Small intestine (tissue), 7 donors: Measurements from ENCODE around the gene DENND4A. TPM values are rescaled to one million over a fixed set of nuclear protein-coding genes. Genes with fewer than 3 reads are reported as not detected.

Source experiments
- DNase-seq, 2 donors: peaks; one replicate each; pipeline versions ENCODE4 v3.0.0 to v3.0.0-alpha.2; 2013
- FAIRE-seq: peaks from 2 replicates; lab custom pipeline; 2012; peaks lifted over from hg19 to GRCh38; lab: Jason Lieb, UNC
- H3K27ac ChIP-seq, 3 donors: one replicate each; pipeline ENCODE4 v1.5.1; 2013; ENCODE audit warnings: low read length in 2 of 3, mild to moderate bottlenecking in 2 of 3, control low read depth in 1 of 3, inconsistent platforms in 1 of 3, low read depth in 1 of 3, moderate library complexity in 1 of 3
- H3K27me3 ChIP-seq, 3 donors: one replicate each; pipeline ENCODE4 v1.6.1; 2013; ENCODE audit warnings: low read length in 3 of 3, inconsistent platforms in 1 of 3; ENCODE audit not compliant: control insufficient read depth in 3 of 3, insufficient read depth in 3 of 3
- H3K36me3 ChIP-seq, 3 donors: one replicate each; pipeline ENCODE4 v1.6.1; 2013; ENCODE audit warnings: low read length in 3 of 3, inconsistent platforms in 1 of 3, low read depth in 1 of 3, mild to moderate bottlenecking in 1 of 3, moderate library complexity in 1 of 3; ENCODE audit not compliant: control insufficient read depth in 3 of 3, insufficient read depth in 2 of 3
- H3K4me1 ChIP-seq, 3 donors: one replicate each; pipeline ENCODE4 v1.6.1; 2013; ENCODE audit warnings: low read length in 2 of 3, inconsistent platforms in 1 of 3, low read depth in 1 of 3, mild to moderate bottlenecking in 1 of 3, moderate library complexity in 1 of 3; ENCODE audit not compliant: control insufficient read depth in 3 of 3, insufficient read depth in 2 of 3
- H3K4me3 ChIP-seq, 3 donors: one replicate each; pipeline ENCODE4 v1.5.1; 2013; ENCODE audit warnings: low read length in 3 of 3, control low read depth in 1 of 3, inconsistent platforms in 1 of 3, low read depth in 1 of 3, mild to moderate bottlenecking in 1 of 3, moderate library complexity in 1 of 3
- H3K9me3 ChIP-seq, 2 donors: one replicate each; pipeline ENCODE4 v1.6.1; 2013; ENCODE audit warnings: low read depth in 1 of 2, low read length in 1 of 2; ENCODE audit not compliant: control insufficient read depth in 2 of 2, insufficient read depth in 1 of 2
- WGBS, 3 donors: extraction: QIAGEN DNeasy Blood & Tissue Kit; methylation state at CpG; one replicate each; pipeline ENCODE4 v1.1.7; 2013; 5-methylcytosine and 5-hydroxymethylcytosine counted together
- polyA plus RNA-seq, 4 donors: library from polyadenylated mRNA; stranded (reverse) in 3 of 4; unstranded in 1 of 4; fragments of 200-250 nt in 3 of 4; fragments of 120-200 nt in 1 of 4; gene quantifications; one replicate each; pipeline versions ENCODE4 v1.2.1 to v1.2.3, GENCODE V29; 2013
- donor health status: healthy with polysubstance abuse.
- donor health status: control.
- donor health status: control.
- donor health status: Bipolar disorder and iron deficiency.
- donor health status: healthy.

The DENND4A gene
- polyA plus RNA-seq, 4 donors: 2.4 to 25.5 (median 6.6) TPM

GRCh38 chr15:65632780-65633375 lies 159.2 kb downstream of the DENND4A start:
- DNase-seq: no peak
- H3K9me3 ChIP-seq: no peaks in the 10 kb centered on the region
- H3K4me3 ChIP-seq: no peak overlapping the region
- H3K27ac ChIP-seq: no peak overlapping the region
- H3K4me1 ChIP-seq: no peaks in the 10 kb centered on the region
- H3K27me3 ChIP-seq: no peaks in the 10 kb centered on the region
- no peaks in the 10 kb centered on the region for H3K36me3 ChIP-seq
- WGBS, 3 donors: 70 to 86% (median 76%) methylated on average over 4 of the region's 4 CpGs
- FAIRE-seq: no peak

GRCh38 chr15:65631503-65631902 lies 160.6 kb downstream of the DENND4A start:
- H3K36me3 ChIP-seq: no peaks in the 10 kb centered on the region
- no peak overlapping the region for H3K4me3 ChIP-seq
- no peaks in the 10 kb centered on the region for H3K27me3 ChIP-seq
- no peak for FAIRE-seq
- WGBS, 3 donors: 66 to 94% (median 84%) methylated on average over 6 of the region's 6 CpGs
- H3K9me3 ChIP-seq: no peaks in the 10 kb centered on the region
- no peak overlapping the region for H3K27ac ChIP-seq
- H3K4me1 ChIP-seq: no peaks in the 10 kb centered on the region
- DNase-seq: no peak

DNA sequence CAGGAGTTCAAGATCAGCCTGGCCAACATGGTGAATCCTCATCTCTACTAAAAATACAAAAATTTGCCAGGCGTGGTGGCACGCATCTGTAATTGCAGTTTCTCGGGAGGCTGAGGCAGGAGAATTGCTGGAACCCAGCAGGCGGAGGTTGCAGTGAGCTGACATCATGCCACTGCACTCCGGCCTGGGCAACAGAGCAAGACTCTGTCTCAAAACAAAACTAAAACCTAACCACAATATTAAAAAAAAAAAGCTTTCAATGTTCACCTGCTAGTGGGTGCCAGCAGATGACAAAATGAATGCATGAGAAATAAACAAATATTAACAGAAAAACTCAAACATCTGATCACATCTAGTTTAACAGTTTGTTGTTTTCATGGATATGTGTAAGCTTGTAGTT lies 161.3 kb downstream of the DENND4A start:
- no peak for FAIRE-seq
- Histone ChIP-seq H3K4me1 (no peaks in the 10 kb centered on the region), H3K9me3 (no peaks in the 10 kb centered on the region), H3K36me3 (peaks cover 0 to 2% (median 0%) of the 10 kb centered on the region in 3 donors), H3K27me3 (no peaks in the 10 kb centered on the region), H3K4me3 (no peak overlapping the region), H3K27ac (no peak overlapping the region)
- no peak for DNase-seq
- 79 to 90% (median 83%) methylated on average over 5 of the region's 5 CpGs for WGBS, 3 donors

- DNase-seq (no peak), FAIRE-seq (no peak)
- Histone ChIP-seq H3K27ac (no peak overlapping the region), H3K4me3 (no peak overlapping the region), H3K36me3 (peaks cover 0 to 13% (median under 1%) of the 10 kb centered on the region in 3 donors), H3K9me3 (no peaks in the 10 kb centered on the region), H3K4me1 (no peaks in the 10 kb centered on the region), H3K27me3 (no peaks in the 10 kb centered on the region)
- WGBS, 3 donors: 93 to 95% (median 94%) methylated on average over 3 of the region's 3 CpGs
These were observed 162.5 kb downstream of the DENND4A start for GRCh38 chr15:65629548-65629947.

DNA sequence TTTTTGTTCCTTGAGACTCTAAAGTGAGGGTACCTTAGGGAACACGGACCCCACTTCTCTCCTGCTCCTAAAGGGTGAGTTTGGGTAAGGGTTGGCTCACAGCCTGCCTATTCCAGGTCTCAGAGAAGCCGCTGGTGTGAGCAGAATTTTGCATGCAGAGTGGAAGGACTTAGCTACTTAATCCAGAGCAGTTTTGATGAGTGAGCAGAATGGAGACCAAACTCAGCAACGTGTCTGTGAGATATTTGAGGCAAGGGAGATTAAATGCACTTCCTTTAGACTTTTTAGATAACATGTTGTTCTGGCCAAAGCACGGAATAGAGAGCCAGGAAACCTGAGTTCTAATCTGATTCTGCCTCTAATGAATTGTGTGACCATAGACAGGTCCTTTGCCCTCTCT lies 165.2 kb downstream of the DENND4A start:
- Histone ChIP-seq H3K9me3 (no peaks in the 10 kb centered on the region), H3K4me1 (no peaks in the 10 kb centered on the region), H3K27ac (no peak overlapping the region), H3K27me3 (no peaks in the 10 kb centered on the region), H3K36me3 (peaks cover 0 to 17% (median 4%) of the 10 kb centered on the region in 3 donors), H3K4me3 (no peak overlapping the region)
- 62 to 69% (median 66%) methylated on average over 4 of the region's 4 CpGs for WGBS, 3 donors
- no peak for FAIRE-seq
- no peak for DNase-seq

DNA sequence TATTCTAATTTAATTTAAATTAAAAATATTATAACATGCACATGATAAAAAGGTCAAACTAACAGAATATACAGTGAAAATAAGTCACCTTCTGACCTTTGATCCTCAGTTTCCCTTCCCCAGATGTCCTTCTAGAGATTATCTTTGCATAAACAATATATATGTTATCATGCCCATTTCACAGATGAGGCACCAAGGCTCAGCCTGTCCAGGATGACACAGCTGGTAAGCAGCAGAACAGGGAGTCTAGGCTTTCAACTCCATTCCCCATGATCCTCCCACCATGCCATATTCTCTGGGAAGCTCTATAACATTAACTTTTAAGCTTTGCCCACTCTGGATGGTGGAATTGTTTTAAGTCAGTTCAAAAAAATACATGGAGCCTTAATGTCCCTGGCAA lies 169.0 kb downstream of the DENND4A start:
- FAIRE-seq (no peak), DNase-seq (no peak)
- no peak overlapping the region for H3K4me3 ChIP-seq
- no peaks in the 10 kb centered on the region for H3K27me3 ChIP-seq
- H3K4me1 ChIP-seq: no peaks in the 10 kb centered on the region
- H3K27ac ChIP-seq: no peak overlapping the region
- H3K36me3 ChIP-seq: peaks cover 0 to 24% (median 4%) of the 10 kb centered on the region in 3 donors
- H3K9me3 ChIP-seq: no peaks in the 10 kb centered on the region

DNA sequence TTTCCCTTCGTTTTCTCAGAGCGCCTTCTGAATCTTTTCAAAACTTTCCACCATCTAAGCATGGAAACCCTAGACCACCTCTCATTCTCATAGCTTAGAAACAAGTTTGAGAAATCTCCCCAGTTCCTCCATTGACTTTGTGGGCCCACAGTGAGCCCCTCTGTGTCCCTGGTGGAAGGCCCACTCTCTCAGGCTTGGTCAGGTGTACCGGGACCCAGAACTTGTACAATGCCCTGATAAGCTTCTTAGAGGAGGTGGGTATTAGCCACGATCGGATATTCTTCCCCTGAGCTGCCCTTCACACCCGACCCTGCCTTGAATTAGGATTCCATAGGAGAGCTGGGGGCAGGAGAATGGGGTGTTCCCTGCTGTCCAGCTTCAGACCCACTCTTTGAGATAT lies 170.5 kb downstream of the DENND4A start, which contains the start of gene SLC24A1:
Gene SLC24A1, plus strand, starts transcription at position 301 of the 400 bp plus-strand sequence. CDS start 2,143 bp downstream, outside the sequence.
- no peaks in the 10 kb centered on the region for H3K4me1 ChIP-seq
- no peaks in the 10 kb centered on the region for H3K27me3 ChIP-seq
- no peaks in the 10 kb centered on the region for H3K9me3 ChIP-seq
- peaks cover 0 to 24% (median 4%) of the 10 kb centered on the region in 3 donors for H3K36me3 ChIP-seq
- no peak within 1 kb of the TSS for H3K4me3 ChIP-seq
- 86 to 91% (median 87%) methylated on average over 6 of the region's 6 CpGs for WGBS, 3 donors
- FAIRE-seq: no peak
- DNase-seq: no peak
- H3K27ac ChIP-seq: no peak within 1 kb of the TSS

GRCh38 chr15:65620833-65621232 lies 171.3 kb downstream of the DENND4A start:
- peaks cover 0 to 22% (median 4%) of the 10 kb centered on the region in 3 donors for H3K36me3 ChIP-seq
- no peak overlapping the region for H3K4me3 ChIP-seq
- H3K27ac ChIP-seq: no peak overlapping the region
- WGBS, 3 donors: 92 to 100% (median 98%) methylated on average over 2 of the region's 2 CpGs
- no peaks in the 10 kb centered on the region for H3K4me1 ChIP-seq
- DNase-seq (no peak), FAIRE-seq (no peak)
- H3K9me3 ChIP-seq: no peaks in the 10 kb centered on the region
- H3K27me3 ChIP-seq: no peaks in the 10 kb centered on the region
